ENCODE data around the gene LRBA.

LRBA gene

GRCh38 chr4:150299816-150300215 is 715.3 kb downstream of the LRBA start:
- DNase-seq: no peak

DNA sequence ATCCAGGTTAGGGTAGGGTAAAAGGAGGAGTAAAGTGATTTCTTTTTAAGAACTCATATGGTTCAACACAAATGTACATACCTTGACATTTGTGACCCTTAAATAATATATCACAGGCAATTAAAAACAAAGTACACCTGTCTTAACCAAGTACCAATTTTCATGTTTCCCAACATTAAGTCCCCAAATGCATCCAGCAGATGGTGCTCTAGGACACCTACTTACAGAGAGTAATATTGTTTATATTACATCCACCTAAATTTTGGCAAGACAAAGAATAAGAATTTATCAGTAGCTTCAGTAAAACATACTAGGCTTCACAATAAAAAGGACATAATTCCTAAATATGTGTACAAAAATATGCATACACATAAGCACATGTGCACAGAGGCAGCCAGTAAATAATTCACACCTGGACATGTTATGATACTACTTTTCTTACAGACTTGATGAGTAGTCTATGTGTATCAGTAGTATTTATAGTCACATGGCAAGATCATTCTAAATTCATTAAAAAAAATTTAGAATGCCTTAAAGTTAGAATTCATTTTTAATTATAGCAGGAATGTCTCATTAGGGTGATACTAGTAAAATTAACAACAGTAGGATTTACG is 717.1 kb downstream of the LRBA start:
- DNase-seq: no peak

DNA sequence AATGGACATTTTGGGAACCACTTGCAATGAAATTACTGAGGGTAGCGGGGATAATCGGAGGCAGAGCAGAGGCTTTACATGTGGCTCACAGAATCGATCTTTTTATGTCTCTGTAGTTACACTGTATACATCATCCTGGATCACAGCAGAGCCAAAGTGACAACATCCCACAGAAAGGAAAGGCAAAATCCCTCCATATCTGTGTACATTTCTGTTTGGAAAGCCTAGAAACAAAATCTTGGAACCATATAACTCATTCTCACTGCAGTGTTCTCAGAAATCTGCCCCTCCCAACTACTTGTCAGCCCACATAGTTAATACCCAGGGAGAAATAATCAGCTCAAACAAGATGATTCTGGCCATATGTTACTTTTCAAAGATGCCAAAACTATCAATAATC is 725.2 kb downstream of the LRBA start:
- DNase-seq: no peak

- no peak for DNase-seq
Measured at GRCh38 chr4:150289198-150289597, 725.9 kb downstream of the LRBA start.

GRCh38 chr4:150286656-150287055 is 728.4 kb downstream of the LRBA start:
- DNase-seq: no peak

GRCh38 chr4:150283689-150284088 is 731.4 kb downstream of the LRBA start:
- no peak for DNase-seq

DNA sequence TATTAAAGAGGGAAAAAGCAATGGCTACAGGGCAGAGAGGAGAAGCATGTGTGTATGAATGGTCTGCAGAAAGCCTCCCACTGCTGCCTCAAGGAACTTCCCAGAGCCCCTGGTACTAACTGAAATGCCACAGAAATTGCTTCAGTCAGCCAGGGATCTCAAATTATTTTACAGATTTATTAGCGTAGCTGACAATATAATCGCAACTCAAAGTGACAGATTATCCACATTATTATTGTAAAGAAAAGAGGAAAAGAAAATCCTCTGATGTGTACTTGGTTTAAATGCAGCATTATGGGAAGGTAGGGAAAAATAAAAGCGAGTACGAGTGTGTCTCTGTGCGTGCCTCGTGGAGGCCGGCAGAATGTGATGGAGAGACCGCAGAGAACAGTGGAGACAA is 734.1 kb downstream of the LRBA start:
- DNase-seq: no peak

DNA sequence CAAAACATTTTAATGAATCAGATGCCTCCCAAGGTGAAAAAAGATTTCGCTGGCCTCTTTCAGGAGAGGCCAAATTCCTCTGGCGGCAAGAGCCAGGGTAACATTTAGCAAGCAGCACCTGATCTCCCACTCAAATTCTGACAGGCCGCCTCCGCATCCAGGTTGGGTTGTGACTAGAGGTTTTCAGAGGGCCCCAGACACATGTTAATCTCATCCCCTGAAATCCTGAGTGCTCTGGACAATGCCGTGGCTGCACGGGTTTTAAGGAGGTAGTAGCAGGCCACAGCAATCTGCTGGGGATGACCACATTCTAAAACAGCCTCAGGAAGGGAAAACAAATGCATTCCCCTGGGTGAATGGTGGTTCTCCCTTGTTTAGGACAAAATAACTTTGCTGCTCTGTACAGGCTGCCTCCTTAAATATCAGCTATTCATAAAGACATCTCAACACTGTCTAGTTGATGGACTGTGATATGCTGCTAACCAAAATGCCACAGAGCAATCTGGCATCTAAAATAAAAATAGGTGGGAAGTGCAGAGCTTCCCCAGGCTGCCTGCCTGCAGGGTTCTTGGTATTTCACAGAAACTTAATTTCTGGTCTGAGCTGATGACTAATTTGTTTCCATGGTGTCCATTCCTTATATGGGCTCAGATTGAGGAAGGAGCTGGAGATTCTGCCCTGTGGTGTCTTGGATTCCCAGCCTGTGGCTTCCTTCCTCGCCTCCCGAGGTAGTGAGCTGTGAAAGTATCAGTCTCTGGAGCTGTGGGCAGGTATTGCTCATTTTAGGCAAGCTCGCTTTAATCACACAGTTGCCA is 734.8 kb downstream of the LRBA start:
- DNase-seq: no peak

GRCh38 chr4:150278206-150278605 is 736.9 kb downstream of the LRBA start:
- no peak for DNase-seq

DNA sequence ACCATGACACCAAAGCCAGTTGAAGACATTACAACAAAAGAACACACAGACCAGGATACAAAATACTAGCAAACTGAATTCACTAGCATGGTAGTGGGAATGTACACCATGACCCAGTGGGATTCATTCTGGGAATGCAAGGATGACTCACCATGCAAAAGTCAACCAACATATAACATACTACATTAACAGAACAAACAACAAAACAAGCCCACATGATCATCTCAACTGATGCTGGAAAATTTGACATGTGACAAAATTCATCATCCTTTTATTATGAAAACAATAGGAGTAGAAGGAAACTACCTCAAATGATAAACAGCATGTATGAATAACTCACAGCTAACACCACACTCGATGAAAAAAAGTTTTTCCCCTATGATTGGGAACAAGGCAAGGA is 746.6 kb downstream of the LRBA start:
- DNase-seq: no peak

DNA sequence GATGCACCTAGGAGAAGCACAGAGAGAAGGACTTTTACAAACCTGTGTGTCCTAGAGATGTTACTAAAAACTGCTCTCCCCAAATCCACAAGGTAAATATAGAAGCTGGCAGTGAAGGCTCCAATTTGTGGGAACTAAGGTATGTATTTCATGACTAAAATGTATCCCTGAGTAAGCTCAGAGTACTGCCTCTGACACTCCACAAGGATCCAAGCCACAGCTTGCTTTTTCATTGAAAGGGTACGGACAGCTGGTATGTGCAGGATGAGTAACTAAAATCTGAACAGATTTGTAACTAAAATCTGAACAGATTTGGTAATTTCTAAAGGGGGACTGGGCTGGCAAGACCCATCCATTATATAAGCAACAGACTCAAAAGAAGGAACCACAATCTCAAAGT is 749.3 kb downstream of the LRBA start:
- no peak for DNase-seq

GRCh38 chr4:150264595-150265161 is 750.4 kb downstream of the LRBA start:
- DNase-seq: no peak

DNA sequence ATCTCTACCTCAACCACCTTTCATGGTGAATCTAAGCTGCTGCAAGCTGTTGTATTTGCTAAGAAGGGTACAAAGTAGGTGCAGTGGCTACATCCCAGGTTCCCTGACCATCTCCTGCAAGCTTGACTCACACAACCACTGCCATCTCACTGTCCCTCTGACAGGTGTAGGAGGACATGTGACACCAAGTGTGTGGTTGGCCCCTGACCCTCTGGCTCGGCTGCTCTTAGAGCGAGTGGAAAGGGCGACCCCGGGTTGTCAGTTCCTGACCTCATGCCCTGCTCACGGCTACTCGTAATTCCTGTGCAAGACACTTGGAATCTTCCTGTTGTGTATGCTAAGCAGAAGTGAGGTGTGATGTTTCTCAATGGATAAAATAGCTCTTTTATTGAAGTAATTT is 752.5 kb downstream of the LRBA start:
- DNase-seq: no peak

DNA sequence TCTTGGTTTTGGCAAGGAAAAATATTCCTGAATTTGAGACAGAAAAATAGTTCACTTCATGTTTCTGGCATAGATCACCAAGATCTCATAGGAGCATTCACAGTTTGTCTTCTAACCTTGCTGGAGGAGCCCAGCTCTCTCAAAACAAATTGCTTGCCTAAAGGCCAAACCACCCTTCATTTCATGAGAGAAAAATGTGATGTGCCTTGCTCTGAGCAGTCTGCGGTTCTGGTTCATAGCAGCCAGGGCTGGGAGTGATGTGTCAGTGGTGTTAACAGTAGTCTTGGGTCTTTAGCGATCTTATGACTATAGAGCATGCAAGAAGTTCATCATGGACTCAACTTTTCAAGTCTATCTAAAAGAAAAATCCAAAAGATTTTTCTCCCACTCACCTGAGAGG is 753.5 kb downstream of the LRBA start:
- no peak for DNase-seq

GRCh38 chr4:150259861-150260567 is 755.1 kb downstream of the LRBA start:
- no peak for DNase-seq

DNA sequence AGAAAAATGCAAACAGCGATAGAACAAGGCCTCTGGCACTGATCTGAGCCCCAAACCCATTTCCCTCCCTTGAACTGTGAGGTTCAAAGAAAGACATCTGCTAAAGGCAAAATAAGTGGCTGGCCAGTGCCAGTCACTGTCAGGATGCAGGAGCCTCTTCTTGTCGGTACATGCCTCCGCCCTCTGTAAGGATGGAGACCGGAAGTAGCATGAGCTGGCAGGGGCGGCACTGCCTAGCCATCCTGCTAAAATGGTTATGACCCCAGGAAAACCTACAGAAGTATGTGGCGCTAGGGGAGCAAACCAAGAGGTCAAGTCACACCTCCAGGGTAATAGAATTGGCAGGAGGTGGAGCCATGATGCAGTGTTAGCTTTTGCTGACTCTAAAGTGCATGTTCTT is 756.5 kb downstream of the LRBA start:
- no peak for DNase-seq

- no peak for DNase-seq
Measured at GRCh38 chr4:150256841-150257730, 758.0 kb downstream of the LRBA start.

GRCh38 chr4:150256225-150256620 is 758.9 kb downstream of the LRBA start:
- no peak for DNase-seq

DNA sequence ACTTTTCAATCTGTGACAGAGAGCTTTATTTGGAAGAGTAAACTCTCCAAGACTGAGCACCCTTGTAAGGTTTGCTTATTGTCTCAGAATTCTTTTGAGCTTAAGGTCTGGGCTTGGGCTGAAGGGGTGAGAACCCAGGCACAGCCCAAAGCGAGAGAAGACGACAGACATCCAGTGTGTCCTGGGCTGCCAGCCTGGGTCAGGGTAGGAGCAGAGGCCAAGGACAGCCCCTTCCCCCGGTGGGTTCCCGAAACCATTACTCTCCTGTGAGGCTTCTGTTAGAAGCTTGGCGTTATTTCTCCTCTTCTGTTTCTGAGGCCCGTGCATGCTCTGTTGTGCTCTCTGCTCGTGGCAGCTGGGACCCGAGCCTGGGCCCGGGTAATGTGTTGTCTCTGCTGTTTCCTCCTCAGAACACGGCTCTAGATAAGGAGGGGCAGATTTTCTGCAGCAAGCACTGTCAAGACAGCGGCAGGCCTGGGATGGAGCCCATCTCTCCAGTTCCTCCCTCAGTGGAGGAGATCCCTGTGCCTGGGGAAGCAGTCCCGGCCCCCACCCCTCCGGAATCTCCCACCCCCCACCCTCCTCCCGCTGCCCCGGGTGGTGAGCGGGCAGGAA is 759.4 kb downstream of the LRBA start:
- DNase-seq: no peak

- DNase-seq: no peak
Measured at GRCh38 chr4:150253965-150254630, 761.0 kb downstream of the LRBA start.

GRCh38 chr4:150253416-150253815 is 761.7 kb downstream of the LRBA start:
- DNase-seq: no peak

DNA sequence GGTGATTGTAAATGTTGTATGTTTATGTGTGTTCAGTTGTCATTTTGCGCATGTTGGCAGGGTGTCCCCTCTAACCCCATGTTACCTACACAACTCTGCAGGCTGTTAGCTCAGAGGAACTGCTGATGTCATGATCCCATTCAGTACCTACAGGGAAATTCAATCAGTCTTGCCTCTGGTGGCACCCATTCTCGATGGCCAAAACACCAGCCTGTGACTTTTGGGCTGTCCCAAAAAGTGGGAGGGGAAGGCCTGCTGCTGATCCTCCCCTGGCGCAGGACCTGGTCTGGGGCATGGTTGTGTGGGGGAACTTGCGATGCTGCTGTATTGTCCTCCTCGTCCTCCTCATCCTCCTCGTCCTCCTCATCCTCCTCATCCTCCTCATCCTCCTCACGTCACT is 762.3 kb downstream of the LRBA start:
- DNase-seq: no peak

Measured in NCI-H1417 treated with DMSO at 0.1 percent for 48 hours (cell line).